PC-9 (cell line): Measurements from ENCODE around the gene SCN8A. TPM values are rescaled to one million over a fixed set of nuclear protein-coding genes. Genes with fewer than 3 reads are reported as not detected.

Source experiments
- BruUV-seq: library from RNA; stranded (reverse); fragments of 400-500 nt; replicated peaks from 2 replicates; lab custom pipeline; 2021; lab: Mats Ljungman, UMichigan
- CTCF ChIA-PET: fragments of 300-600 bp; sonication (Branson Sonifier 250); formaldehyde crosslinking; loops from one replicate; lab custom pipeline; 2022; ENCODE audit warnings: antibody characterized with exemption; lab: Charles Lee
- POLR2A ChIA-PET: fragments of 300-600 bp; sonication (Branson Sonifier 250); formaldehyde crosslinking; loops from one replicate; lab custom pipeline; 2022; ENCODE audit warnings: antibody characterized with exemption; ENCODE audit not compliant: unreplicated experiment; lab: Charles Lee
- DNase-seq, 2 experiments: peaks; one replicate each; pipeline versions ENCODE4 v3.0.0 to v3.0.0-alpha.2; 2015 to 2022; ENCODE audit warnings: mixed read lengths in 1 of 2
- H2AFZ ChIP-seq: fragments of 200-600 bp; sonication (generic); 2 replicates; pipeline ENCODE4 v1.8.1; 2017; ENCODE audit warnings: antibody characterized with exemption
- H3F3A ChIP-seq: fragments of 200-600 bp; sonication (generic); 2 replicates; pipeline ENCODE4 v1.8.1; 2017; ENCODE audit warnings: antibody characterized with exemption, mild to moderate bottlenecking, low read depth; ENCODE audit not compliant: insufficient read depth
- H3K27ac ChIP-seq: fragments of 200-600 bp; sonication (generic); 2 replicates; pipeline ENCODE4 v1.6.1; 2016; ENCODE audit warnings: mixed run types
- H3K27me3 ChIP-seq: fragments of 200-600 bp; sonication (generic); 2 replicates; pipeline ENCODE4 v1.6.1; 2016; ENCODE audit warnings: low read depth, mixed run types; ENCODE audit not compliant: insufficient read depth
- H3K36me3 ChIP-seq: fragments of 200-600 bp; sonication (generic); 2 replicates; pipeline ENCODE4 v1.6.1; 2016; ENCODE audit warnings: low read depth, mixed run types
- H3K4me1 ChIP-seq: fragments of 200-600 bp; sonication (generic); replicated peaks from 2 replicates; pipeline ENCODE4 v1.6.1; 2016; ENCODE audit warnings: mixed run types; ENCODE audit not compliant: insufficient read depth
- H3K4me2 ChIP-seq: fragments of 200-600 bp; sonication (generic); 2 replicates; pipeline ENCODE4 v1.6.1; 2017; ENCODE audit warnings: mixed run types
- H3K4me3 ChIP-seq: fragments of 200-600 bp; sonication (generic); 2 replicates; pipeline ENCODE4 v1.6.1; 2016; ENCODE audit warnings: mixed run types
- H3K79me2 ChIP-seq: fragments of 200-600 bp; sonication (generic); 2 replicates; pipeline ENCODE4 v1.6.1; 2017; ENCODE audit warnings: low read depth, mixed run types
- H3K9me2 ChIP-seq: fragments of 200-600 bp; sonication (generic); 2 replicates; pipeline ENCODE4 v1.8.1; 2017; ENCODE audit warnings: mild to moderate bottlenecking; ENCODE audit not compliant: insufficient read depth
- H3K9me3 ChIP-seq: fragments of 200-600 bp; sonication (generic); 2 replicates; pipeline ENCODE4 v1.8.1; 2016; ENCODE audit warnings: low read depth; ENCODE audit not compliant: insufficient read depth
- H4K20me1 ChIP-seq: fragments of 200-600 bp; sonication (generic); 2 replicates; pipeline ENCODE4 v1.8.1; 2017; ENCODE audit not compliant: insufficient read depth
- CTCF ChIP-seq: fragments of 200-600 bp; sonication (generic); conservative IDR thresholded peaks from 2 replicates; pipeline ENCODE4 v1.6.1; 2017; ENCODE audit warnings: mixed run types, antibody characterized with exemption, mild to moderate bottlenecking, moderate library complexity
- EZH2 ChIP-seq: fragments of 200-600 bp; sonication (generic); IDR thresholded peaks from 2 replicates; pipeline ENCODE4 v1.8.0; 2017; ENCODE audit warnings: antibody characterized with exemption, low read depth
- intact Hi-C: fragments of 100-400 bp; cut with micrococcal nuclease; formaldehyde crosslinking; loops from one replicate; pipeline ENCODE4 v1.10.0; 2022; ENCODE audit not compliant: unreplicated experiment
- total RNA-seq: library from RNA; stranded (reverse); gene quantifications from 2 replicates; pipeline ENCODE4 v1.2.3, GENCODE V29; 2021

SCN8A gene
- total RNA-seq, 1 experiment from 2014 or later, result 0.17 TPM

- CTCF ChIA-PET, result no interaction called here
These were observed 72.4 kb downstream of the SCN8A start for GRCh38 chr12:51663390-51663789.

GRCh38 chr12:51666696-51667095 lies 75.7 kb downstream of the SCN8A start:
- Histone ChIP-seq H3K4me2 (no peak overlapping the region), H3K4me1 (no peaks in the 10 kb centered on the region), H3K79me2 (no peaks in the 10 kb centered on the region), H3K9me3 (peaks cover 3% of the 10 kb centered on the region), H3K4me3 (no peak overlapping the region), H3K27ac (no peak overlapping the region), H3K27me3 (peaks cover 90% of the 10 kb centered on the region), H3K36me3 (no peaks in the 10 kb centered on the region), H2AFZ (no peak overlapping the region), H3K9me2 (no peaks in the 10 kb centered on the region), H4K20me1 (no peaks in the 10 kb centered on the region), H3F3A (no peaks in the 10 kb centered on the region)
- ChIA-PET POLR2A (no interaction called here), CTCF (no interaction called here)
- intact Hi-C loops, result no loop called here
- no peak for DNase-seq
- TF ChIP-seq EZH2 (no peak), CTCF (no peak)
- BruUV-seq, result no TSS peak

More at GRCh38 chr12:51663390-51663789, 72.4 kb downstream of the SCN8A start:
- Histone ChIP-seq H3K27me3 (peaks cover 63% of the 10 kb centered on the region), H3K4me2 (no peak overlapping the region), H3F3A (no peaks in the 10 kb centered on the region), H2AFZ (no peak overlapping the region), H3K9me2 (no peaks in the 10 kb centered on the region), H3K27ac (no peak overlapping the region), H4K20me1 (no peaks in the 10 kb centered on the region), H3K9me3 (no peaks in the 10 kb centered on the region), H3K79me2 (no peaks in the 10 kb centered on the region), H3K4me3 (no peak overlapping the region), H3K36me3 (no peaks in the 10 kb centered on the region), H3K4me1 (no peaks in the 10 kb centered on the region)
- TF ChIP-seq CTCF (no peak), EZH2 (no peak)
- intact Hi-C loops, result no loop called here
- DNase-seq, result no peak
- BruUV-seq, result no TSS peak
- POLR2A ChIA-PET, result interaction anchor here (0.7 kb wide), 1 partner anchor 174 kb away, joined by 3 read pairs; no protein-coding TSS in a partner anchor

GRCh38 chr12:51667269-51667668 lies 76.2 kb downstream of the SCN8A start:
- DNase-seq, result no peak
- Histone ChIP-seq H2AFZ (no peak overlapping the region), H3K36me3 (no peaks in the 10 kb centered on the region), H3K4me3 (no peak overlapping the region), H3K27me3 (peaks cover 92% of the 10 kb centered on the region), H3K79me2 (no peaks in the 10 kb centered on the region), H3K9me2 (no peaks in the 10 kb centered on the region), H3K4me2 (no peak overlapping the region), H4K20me1 (no peaks in the 10 kb centered on the region), H3F3A (no peaks in the 10 kb centered on the region), H3K9me3 (peaks cover 3% of the 10 kb centered on the region), H3K4me1 (no peaks in the 10 kb centered on the region), H3K27ac (no peak overlapping the region)
- intact Hi-C loops, result no loop called here
- CTCF ChIA-PET, result no interaction called here
- BruUV-seq, result no TSS peak
- no peak for TF ChIP-seq EZH2
- TF ChIP-seq CTCF, result no peak
- POLR2A ChIA-PET, result no interaction called here
